GM21786 (cell line): Measurements from ENCODE around the gene CXCL17.

Source experiments
- ATAC-seq: cut with Tn5 transposase; IDR thresholded peaks from one replicate; pipeline ENCODE4 v1.9.1; 2021; ENCODE audit not compliant: unreplicated experiment

CXCL17 gene

GRCh38 chr19:42424712-42425131, 18.0 kb downstream of the CXCL17 start:
- no peak for ATAC-seq

- no peak for ATAC-seq
Observed at GRCh38 chr19:42424345-42424707, 18.4 kb downstream of the CXCL17 start.

DNA sequence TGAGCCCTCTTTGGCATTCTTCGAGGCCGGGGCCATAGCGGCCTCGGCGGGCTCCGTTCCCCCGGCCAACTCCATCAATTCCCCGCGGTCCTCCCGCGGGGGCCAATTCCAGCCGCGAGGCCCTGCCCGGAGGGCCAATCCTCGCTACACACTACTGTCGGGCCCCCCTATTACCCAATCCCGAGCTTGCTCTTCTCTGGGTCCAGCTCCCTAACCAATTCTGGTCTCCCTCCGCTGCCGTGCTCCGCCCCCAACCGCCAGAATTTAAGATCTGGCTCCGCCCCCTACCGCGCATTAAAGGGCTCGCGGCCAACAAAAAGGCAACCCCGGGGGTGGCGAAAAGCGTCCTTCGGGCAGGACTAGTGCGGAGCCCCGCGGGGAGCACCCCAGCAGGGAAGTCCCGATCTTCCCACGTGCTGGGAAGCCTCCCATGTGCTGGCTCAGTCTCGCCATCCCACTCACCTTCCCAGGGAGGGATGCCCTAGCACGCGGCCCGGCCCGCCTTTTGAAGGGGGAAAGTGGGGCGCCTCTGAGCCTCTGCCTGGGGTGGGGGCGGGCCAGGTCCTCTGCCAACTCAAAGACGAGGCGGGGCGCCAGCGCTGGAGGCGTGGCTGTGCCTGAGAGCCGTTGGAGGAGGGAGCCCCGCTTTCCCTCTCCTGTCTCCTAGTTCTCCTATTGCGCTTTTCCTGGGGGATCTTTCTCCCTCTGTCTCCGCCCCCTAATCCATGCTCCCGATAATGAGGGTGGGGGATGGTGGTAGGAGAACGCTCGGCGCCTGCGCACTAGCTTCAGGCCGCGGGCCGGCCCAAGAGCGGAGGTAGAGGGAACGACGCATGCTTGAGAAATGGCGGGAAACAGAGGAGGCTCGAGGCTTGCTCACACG, 19.0 kb downstream of the CXCL17 start:
- ATAC-seq = peak; percentile 89

GRCh38 chr19:42422901-42423461, 19.8 kb downstream of the CXCL17 start:
- peak; percentile 32 for ATAC-seq

DNA sequence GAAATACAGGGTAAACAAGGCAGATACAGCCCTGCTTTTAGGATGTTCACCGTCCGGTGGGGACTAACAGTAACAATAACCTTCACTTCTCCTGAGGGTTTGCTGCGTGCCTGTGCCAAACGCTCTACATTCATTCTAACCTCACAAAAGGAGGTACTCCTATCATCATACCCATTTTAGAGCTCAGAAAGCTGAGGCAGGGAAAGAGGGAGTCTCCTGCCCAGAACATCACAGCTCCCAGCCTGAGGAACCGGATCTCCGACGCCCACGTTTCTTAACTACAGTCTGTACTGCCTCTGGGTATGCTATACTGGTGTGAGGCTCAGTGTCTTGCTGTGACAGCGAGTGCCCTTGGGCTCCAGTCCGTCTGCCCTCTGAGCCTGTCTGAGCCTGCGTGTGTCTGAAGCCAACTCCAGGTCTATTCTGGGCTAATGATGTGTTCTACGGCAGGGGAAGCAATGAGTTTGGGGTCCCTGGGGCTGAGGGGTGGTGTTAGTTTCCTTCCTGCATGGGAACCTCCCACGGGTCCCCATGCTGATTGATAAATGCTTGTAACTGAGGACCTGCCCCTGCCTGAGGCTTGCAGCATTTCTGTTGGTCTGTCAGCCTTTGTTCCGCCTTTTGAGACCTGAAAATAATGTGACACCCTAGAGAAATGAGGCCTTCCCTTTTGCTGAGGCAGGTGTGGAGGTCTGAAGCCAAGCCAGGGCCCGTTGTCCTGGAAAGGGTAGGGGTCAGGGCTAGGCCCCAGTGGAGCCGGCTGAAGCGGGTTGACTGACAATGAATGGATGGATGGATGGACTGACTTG, 20.4 kb downstream of the CXCL17 start:
- ATAC-seq = no peak

- ATAC-seq = no peak
Observed at GRCh38 chr19:42421591-42422031, 21.1 kb downstream of the CXCL17 start.

DNA sequence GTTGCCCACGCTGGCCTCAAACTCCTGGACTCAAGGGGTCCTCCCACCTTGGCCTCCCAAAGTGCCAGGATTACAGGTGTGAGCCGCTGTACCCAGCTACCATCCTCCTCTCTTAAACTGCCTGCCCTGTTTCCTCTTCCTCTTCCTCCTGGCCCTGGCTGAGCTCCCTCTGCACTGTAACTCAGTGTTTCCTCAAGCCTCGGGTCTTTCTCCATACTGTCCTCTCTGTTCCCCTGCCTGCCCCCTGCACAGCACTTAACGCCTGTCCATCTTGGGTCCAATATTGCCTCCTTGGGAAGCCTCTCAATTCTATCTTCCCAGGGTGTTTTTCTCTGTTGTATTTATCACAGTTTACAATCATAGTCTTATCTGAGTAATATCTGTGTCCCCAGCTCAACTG, 21.6 kb downstream of the CXCL17 start:
- ATAC-seq = no peak

GRCh38 chr19:42420055-42420544, 22.6 kb downstream of the CXCL17 start:
- ATAC-seq = no peak

GRCh38 chr19:42419309-42419708, 23.4 kb downstream of the CXCL17 start:
- ATAC-seq = no peak

DNA sequence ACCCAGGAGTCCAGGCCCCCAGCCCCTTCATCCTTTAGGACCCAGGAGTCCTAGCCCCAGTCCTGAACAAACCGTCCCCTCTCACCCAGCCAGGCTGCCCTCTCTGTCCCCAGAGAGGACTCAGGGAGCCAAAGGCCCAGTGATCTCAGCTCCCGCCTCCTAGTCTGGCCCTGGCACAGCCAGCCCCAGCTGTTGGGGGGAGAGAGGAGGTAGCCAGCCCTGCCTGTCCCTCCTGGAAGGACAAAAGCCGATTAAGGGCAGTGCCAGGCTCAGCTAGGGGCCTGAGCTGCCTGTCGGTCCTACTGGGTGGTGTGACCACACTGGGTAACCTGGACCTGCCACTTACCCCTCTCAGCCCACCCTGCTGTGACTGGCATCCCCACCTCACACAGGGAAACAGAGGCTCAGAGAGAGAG, 30.1 kb downstream of the CXCL17 start:
- no peak for ATAC-seq

DNA sequence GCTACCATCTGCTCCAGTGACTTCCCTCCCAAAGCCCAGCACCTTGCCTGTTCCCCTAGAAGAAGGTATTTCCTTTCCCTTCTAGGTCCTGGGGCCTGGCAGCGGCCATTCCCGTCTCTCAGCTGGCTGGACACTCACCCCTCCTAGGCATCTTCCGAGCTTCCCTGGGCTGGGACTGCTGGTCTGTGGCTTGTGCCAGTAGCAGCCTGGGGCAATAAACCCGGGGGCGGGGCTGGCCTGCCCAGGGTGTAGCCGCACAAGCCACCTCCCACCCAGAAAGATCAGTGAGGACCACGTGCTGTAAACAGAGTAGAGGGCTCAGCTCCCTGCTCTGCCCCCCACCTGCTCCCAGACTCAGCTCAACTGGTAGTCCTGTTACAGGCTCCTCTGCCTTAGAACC, 30.5 kb downstream of the CXCL17 start:
- ATAC-seq = no peak

DNA sequence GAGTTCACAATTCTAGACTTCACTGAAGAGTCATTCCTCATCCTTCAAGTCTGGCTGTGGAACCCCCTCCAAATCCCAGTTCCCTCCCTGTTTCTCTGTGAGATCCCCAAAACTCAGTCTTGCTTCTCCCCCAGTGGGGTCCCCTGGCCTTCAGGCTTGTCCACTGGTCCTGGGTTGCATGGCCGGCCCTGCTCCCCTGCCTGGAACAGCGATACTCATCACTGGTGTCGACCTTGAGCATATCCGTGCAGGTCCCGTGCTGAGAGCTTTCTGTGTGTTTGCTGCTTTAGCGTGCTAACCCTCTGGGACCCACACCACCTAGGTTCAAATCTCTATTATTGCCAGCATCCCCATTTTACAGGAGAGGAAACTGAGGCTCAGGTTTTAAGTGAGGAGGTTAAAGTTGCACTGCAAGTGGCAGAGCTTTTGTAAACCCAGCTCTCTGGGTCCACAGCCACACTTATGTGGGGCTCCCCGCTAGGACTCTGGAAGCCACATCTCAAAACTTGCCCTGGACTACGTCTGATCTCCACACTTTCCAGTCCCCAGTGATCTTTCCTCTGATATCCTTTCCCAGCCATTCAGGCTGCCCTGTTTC, 31.1 kb downstream of the CXCL17 start:
- ATAC-seq = no peak

GRCh38 chr19:42410371-42410770, 32.4 kb downstream of the CXCL17 start:
- no peak for ATAC-seq

DNA sequence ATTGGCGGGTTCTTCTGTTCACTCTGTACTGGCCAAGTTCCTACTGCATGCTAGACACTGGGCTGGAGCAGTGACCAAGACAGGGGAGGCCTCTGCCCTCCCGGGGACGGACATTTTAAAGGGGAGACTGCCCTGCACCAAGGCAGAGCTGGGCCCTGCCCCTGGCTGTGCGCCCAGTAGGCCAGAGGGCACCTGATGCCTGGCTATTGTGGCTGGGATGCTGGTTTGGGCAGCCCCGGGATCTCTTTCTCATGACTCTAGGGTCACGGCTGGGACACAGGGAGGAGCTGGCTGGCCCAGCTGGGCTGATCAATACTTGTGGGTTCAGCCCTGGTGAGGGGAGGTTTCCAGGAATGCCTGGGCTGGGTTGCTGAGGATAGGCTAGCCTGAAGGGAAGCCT, 33.3 kb downstream of the CXCL17 start:
- ATAC-seq = no peak

DNA sequence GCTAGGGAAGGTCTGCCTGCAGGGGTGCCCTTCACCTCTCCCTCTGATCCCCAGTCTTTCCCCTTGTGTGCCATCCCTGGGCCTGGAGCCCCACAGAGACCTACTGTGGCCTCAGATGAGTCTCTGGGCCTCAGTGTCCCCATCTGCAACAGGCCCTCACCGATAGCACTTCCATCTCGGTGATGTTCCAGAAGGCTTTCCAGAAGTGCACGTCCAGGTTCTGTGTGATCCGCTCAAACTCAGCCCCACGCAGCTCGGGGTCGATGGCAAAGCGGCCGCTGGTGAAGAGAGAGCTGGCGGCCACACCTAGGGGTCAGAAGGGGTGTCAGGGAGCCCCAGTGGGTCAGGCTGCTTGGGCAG, 35.0 kb downstream of the CXCL17 start:
- no peak for ATAC-seq

DNA sequence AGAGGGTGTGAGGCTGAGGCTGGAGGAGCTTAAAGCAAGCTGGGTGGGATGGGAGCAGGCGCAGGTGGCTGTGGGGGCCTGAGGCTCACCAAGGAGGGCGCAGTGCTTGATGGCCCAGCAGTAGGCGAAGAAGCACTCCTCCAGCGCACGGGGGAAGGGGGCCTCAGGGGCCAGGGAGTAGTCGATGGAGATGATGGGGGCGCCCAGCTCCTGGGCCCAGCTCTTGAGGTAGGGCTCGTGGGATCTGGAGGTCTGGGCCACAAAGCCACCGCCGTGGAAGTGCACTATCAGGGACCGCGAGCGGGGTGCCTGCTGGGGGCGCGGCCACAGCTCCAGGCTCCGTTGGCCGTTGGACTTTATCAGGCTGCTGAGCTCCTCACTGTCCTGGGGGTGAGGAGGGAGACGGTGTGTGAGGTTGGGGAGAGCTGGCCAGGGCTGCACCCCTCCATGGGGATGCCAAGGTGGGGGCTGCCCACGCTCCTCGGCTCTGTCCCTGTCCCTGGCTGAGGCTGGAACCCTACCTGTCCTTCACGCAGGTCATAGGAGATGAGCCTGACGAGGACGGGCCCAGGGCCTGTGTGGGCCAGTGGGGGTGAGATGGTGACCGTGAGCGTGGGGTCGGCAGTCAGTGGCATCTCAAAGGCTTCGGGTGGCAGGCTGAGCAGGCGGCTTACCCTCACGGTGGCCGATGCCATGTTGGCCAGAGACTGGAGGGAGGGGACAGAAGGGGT, 35.5 kb downstream of the CXCL17 start:
- ATAC-seq = no peak

DNA sequence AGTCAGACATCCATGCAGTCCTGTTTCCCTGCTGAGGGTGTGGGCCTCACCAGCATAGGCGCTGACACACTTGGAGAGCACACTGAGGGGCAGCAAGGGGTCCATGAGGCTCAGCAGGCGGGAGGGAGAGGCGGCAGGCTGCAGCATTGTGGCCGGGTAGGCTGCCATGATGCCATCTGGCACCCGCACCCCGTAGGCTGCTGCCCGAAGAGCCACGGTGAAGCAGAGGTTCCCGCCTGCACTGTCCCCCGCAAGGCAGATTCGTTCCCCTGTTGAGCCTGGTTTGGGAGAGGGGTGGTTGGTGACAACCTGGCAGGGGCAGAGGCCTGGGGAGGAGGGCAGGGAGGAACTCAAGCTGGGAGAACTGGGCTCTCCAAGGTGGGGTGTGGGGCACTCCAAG, 36.6 kb downstream of the CXCL17 start:
- no peak for ATAC-seq

DNA sequence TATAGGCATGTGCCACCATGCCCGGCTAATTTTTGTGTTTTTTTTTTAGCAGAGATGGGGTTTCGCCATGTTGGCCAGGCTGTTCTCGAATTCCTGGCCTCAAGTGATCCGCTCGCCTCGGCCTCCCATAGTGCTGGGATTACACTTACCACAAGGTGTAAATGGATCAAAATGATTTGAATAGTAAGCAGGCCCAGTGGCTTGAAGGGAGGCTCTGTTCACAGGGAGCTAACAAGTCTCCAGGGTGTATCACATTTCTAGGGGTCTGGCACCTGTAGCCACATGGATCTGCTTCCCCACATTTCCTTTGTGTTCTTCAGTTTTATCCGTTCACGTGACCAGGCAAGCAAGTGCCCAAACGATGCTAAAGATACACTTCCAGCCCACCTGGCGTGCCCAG, 39.2 kb downstream of the CXCL17 start:
- ATAC-seq = no peak

DNA sequence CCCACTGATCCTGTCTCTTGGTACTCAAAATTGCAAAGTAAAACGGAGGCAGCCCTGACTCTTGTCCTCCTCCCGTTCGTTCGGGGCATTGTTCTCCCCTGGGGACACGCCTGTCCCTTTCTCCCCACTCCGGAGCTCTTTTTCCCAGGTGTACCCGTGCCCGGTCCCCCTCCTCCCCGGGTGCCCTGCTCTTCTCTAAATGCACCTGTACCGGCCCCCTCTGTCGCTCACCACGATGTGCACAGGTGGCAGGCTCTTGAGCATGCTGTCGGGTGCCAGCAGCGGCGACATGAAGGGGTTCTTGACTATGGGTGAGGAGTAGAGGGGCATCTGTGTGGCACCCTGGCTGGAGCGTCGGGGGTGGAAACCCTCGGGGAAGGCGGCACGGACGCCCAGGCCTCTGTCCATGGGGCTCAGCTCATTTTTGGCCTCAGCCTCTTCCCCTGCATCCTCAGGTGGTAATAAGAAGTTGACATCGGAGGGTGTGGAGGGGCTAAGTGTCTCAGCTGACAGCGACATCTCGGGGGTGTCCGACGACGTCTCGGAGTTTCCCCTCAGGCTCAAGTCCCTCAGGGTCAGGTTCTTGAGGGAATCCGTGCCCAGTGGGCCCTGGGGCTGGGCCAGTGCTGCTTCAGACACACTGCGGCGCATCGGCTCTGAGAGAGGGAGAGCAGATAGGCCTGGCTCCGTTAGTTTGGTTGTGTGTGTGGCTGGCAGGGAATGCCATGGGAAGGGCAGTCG, 40.2 kb downstream of the CXCL17 start:
- ATAC-seq = no peak
